H1 (cell line): ENCODE measurements around the gene ARID1B. TPM values are rescaled to one million over a fixed set of nuclear protein-coding genes. Genes with fewer than 3 reads are reported as not detected.

Experiments used
- KDM4A ChIP-seq: IDR thresholded peaks from one replicate; pipeline ENCODE4 v1.7.1; 2012; ENCODE audit warnings: low read depth, mild to moderate bottlenecking, moderate library complexity, low read length, inconsistent platforms; ENCODE audit not compliant: severe bottlenecking
- RNF2 ChIP-seq: fragments of 200-900, 300-1000 bp; sonication (generic); IDR thresholded peaks from 2 replicates; pipeline ENCODE4 v1.7.1; 2016; ENCODE audit warnings: borderline replicate concordance, low read depth, mild to moderate bottlenecking, antibody characterized with exemption, low read length; ENCODE audit not compliant: poor library complexity, severe bottlenecking; ENCODE audit errors: missing control alignments
- ZNF274 ChIP-seq: IDR thresholded peaks from 2 replicates; pipeline ENCODE4 v1.7.0; 2012; ENCODE audit warnings: low read length, borderline replicate concordance; ENCODE audit errors: extremely low read depth
- polyA plus RNA-seq, 7 experiments: library from polyadenylated mRNA; depleted of rRNA in 3 of 7; stranded (reverse) in 5 of 7; unstranded in 2 of 7; fragments of >200 nt in 5 of 7; fragments of 200-250 nt in 2 of 7; gene quantifications; 1 replicate in 5 of 7; 2 replicates in 1 of 7; 4 replicates in 1 of 7; pipeline versions ENCODE4 v1.2.1 to v1.2.3, GENCODE V29; 2011 to 2013; ENCODE audit warnings: missing spikeins in 2 of 7, mixed read lengths in 2 of 7
- total RNA-seq: library from RNA; stranded (reverse); fragmentation: NEBNext Ultra II Directional; extraction: Animal tissue kit (Norgen Biotek cat#: 25700); gene quantifications from 2 replicates; pipeline ENCODE4 v1.2.1, GENCODE V29; 2021
- TF ChIP-seq, protein P1 (sequence below): IDR thresholded peaks from 2 replicates; pipeline ENCODE4 v1.6.1; 2012; ENCODE audit warnings: inconsistent platforms

The ARID1B gene
- total and polyA plus RNA-seq, 2 of the 8 experiments (the other 6 are each of a cell fraction or from before 2014, with no cell fraction given) = 24.3 to 70.3 TPM

DNA sequence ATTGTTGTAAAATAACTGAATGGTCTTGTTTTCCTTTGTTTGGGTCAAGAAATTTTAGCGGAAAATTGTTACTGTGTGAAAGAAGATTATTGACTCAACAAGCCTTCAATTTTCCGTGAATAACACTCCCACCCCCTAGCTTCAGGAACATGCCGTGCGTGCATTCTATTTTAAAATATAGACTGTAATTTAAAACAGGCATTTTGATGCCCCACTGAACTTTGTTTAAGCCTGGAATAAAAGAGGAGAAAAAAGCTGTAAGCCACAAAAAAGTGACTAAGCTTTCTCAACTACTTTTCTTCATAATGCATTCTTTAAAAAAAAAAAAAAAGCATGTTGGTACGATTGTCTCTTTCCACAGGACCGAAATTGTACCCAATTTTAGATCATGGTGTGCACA, 166.0 kb downstream of the ARID1B start (continued):
- TF ChIP-seq ZNF274 (no peak), RNF2 (no peak), KDM4A (no peak)
- TF ChIP-seq, protein P1, sequence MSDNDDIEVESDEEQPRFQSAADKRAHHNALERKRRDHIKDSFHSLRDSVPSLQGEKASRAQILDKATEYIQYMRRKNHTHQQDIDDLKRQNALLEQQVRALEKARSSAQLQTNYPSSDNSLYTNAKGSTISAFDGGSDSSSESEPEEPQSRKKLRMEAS = no peak
